ENCODE data around the gene EEFSEC. TPM values are rescaled to one million over a fixed set of nuclear protein-coding genes. Genes with fewer than 3 reads are reported as not detected.

Gene EEFSEC, protein sequence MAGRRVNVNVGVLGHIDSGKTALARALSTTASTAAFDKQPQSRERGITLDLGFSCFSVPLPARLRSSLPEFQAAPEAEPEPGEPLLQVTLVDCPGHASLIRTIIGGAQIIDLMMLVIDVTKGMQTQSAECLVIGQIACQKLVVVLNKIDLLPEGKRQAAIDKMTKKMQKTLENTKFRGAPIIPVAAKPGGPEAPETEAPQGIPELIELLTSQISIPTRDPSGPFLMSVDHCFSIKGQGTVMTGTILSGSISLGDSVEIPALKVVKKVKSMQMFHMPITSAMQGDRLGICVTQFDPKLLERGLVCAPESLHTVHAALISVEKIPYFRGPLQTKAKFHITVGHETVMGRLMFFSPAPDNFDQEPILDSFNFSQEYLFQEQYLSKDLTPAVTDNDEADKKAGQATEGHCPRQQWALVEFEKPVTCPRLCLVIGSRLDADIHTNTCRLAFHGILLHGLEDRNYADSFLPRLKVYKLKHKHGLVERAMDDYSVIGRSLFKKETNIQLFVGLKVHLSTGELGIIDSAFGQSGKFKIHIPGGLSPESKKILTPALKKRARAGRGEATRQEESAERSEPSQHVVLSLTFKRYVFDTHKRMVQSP
- total RNA-seq: 10 to 100 TPM; 14.9 to 38.8 (median 17.9) TPM

- H3K4me1 ChIP-seq: peaks cover 7 to 21% (median 10%) of the 10 kb centered on the region in 4 donors
- peak; percentile 72 to 81 for TF ChIP-seq POLR2AphosphoS5 (IDR thresholded peaks at IDR 0.05)
- TF ChIP-seq EP300 (IDR thresholded peaks at IDR 0.05): no peak
- TF ChIP-seq, protein P1, sequence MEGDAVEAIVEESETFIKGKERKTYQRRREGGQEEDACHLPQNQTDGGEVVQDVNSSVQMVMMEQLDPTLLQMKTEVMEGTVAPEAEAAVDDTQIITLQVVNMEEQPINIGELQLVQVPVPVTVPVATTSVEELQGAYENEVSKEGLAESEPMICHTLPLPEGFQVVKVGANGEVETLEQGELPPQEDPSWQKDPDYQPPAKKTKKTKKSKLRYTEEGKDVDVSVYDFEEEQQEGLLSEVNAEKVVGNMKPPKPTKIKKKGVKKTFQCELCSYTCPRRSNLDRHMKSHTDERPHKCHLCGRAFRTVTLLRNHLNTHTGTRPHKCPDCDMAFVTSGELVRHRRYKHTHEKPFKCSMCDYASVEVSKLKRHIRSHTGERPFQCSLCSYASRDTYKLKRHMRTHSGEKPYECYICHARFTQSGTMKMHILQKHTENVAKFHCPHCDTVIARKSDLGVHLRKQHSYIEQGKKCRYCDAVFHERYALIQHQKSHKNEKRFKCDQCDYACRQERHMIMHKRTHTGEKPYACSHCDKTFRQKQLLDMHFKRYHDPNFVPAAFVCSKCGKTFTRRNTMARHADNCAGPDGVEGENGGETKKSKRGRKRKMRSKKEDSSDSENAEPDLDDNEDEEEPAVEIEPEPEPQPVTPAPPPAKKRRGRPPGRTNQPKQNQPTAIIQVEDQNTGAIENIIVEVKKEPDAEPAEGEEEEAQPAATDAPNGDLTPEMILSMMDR (IDR thresholded peaks at IDR 0.05): peak in 3 of 6 experiments; percentile 5 to 20 (median 8)
- peak in 2 of 4 donors; percentile 47 to 73 for TF ChIP-seq POLR2A (IDR thresholded peaks at IDR 0.05)
- H3K27me3 ChIP-seq: no peaks in the 10 kb centered on the region
- H3K4me3 ChIP-seq: peak within 1 kb of the TSS; percentile 90 to 99 (median 92)
- no peaks in the 10 kb centered on the region for H3K9me3 ChIP-seq
- 0 to 1% methylated on average over 26 to 53 of the region's 96 CpGs for WGBS, 2 donors
- peaks cover 0 to 3% (median under 1%) of the 10 kb centered on the region in 4 donors for H3K36me3 ChIP-seq
- DNase-seq (peak; percentile 83 to 96), ATAC-seq (ENCODE audit: low FRiP score in 2 of 2) (peak; percentile 97)
- H3K27ac ChIP-seq: peak within 1 kb of the TSS; percentile 87 to 92 (median 90)
Observed at GRCh38 chr3:128153156-128154041, at the start of gene EEFSEC. TSS of gene EEFSEC (plus strand) at chr3:128153481. CDS start at chr3:128153508, 27 bp downstream.

GRCh38 chr3:128107834-128108233, 45.4 kb upstream of the EEFSEC start:
- Histone ChIP-seq H3K36me3 (peaks cover 4 to 31% (median 12%) of the 10 kb centered on the region in 4 donors), H3K27me3 (no peaks in the 10 kb centered on the region), H3K4me3 (peak overlapping the region in 1 of 4 donors; percentile 9), H3K27ac (peak overlapping the region in 2 of 4 donors; percentile 36 to 42), H3K9me3 (no peaks in the 10 kb centered on the region), H3K4me1 (peaks cover 0 to 5% (median 2%) of the 10 kb centered on the region in 4 donors)
- DNase-seq: no peak
- no peak for TF ChIP-seq EP300 (IDR thresholded peaks at IDR 0.05)
- peak in 1 of 2 donors; percentile 22 for TF ChIP-seq POLR2AphosphoS5 (IDR thresholded peaks at IDR 0.05)
- ATAC-seq (ENCODE audit: low FRiP score in 2 of 2): no peak
- WGBS, 2 donors: 57 to 63% methylated on average over 8 of the region's 8 CpGs

- TF ChIP-seq POLR2AphosphoS5 (IDR thresholded peaks at IDR 0.05): no peak
- TF ChIP-seq POLR2A (IDR thresholded peaks at IDR 0.05): no peak
- no peak for TF ChIP-seq EP300 (IDR thresholded peaks at IDR 0.05)
- TF ChIP-seq, protein P1 (IDR thresholded peaks at IDR 0.05): no peak
- Histone ChIP-seq H3K27me3 (no peaks in the 10 kb centered on the region), H3K4me3 (no peak overlapping the region), H3K27ac (no peak overlapping the region), H3K36me3 (peaks cover 4 to 34% (median 9%) of the 10 kb centered on the region in 4 donors), H3K4me1 (peaks cover 0 to 5% (median 2%) of the 10 kb centered on the region in 4 donors), H3K9me3 (no peaks in the 10 kb centered on the region)
- ATAC-seq (ENCODE audit: low FRiP score in 2 of 2) (no peak), DNase-seq (no peak)
- 96 to 98% methylated on average over 5 of the region's 5 CpGs for WGBS, 2 donors
Observed at GRCh38 chr3:128111147-128111546, 42.1 kb upstream of the EEFSEC start.

DNA sequence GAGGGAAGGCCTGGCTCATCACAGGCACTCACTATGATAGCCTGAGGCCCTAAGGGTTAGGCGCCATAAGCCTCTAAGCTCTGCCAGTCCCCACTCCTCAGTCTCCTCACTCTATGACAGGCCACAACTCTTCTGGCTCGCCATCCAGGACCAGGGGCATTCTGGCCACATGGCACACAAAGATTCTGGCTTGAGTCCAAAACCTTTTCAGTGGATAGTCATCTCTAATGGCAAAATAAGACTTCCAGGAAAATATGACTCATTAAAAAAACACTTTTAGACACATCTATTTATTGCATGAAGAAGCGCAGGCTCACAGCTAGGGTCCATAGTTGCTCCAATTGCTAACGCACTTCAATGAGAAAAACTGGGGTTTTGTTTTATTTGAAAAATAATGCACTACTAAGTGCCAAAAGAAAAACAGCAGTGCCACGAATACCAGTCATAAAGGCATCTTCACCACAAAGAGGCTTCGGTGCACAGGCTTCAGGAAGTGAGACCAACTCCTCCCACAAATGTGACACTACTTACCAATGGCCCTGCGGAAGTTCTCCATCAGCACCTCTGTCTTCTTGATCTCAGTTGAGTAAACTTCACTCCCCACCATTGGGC, 40.8 kb upstream of the EEFSEC start:
- 80% methylated on average over 6 to 7 of the region's 7 CpGs for WGBS, 2 donors
- H3K4me3 ChIP-seq: no peak overlapping the region
- H3K27me3 ChIP-seq: no peaks in the 10 kb centered on the region
- ATAC-seq (ENCODE audit: low FRiP score in 2 of 2) (no peak), DNase-seq (no peak)
- H3K9me3 ChIP-seq: no peaks in the 10 kb centered on the region
- H3K4me1 ChIP-seq: peaks cover 0 to 4% (median 2%) of the 10 kb centered on the region in 4 donors
- peaks cover 4 to 39% (median 9%) of the 10 kb centered on the region in 4 donors for H3K36me3 ChIP-seq
- H3K27ac ChIP-seq: peak overlapping the region in 1 of 4 donors; percentile 36
- TF ChIP-seq, protein P1 (IDR thresholded peaks at IDR 0.05): no peak
- TF ChIP-seq POLR2AphosphoS5 (IDR thresholded peaks at IDR 0.05) (no peak), EP300 (IDR thresholded peaks at IDR 0.05) (no peak), POLR2A (IDR thresholded peaks at IDR 0.05) (no peak)
